Activated B cell treated with CpG ODN at 0.5 μM for 24 hours (primary cell): ENCODE measurements around the gene ARMH3. TPM values are rescaled to one million over a fixed set of nuclear protein-coding genes. Genes with fewer than 3 reads are reported as not detected.

Experiments
- ATAC-seq: fragments of 200-7000 bp; cut with Tn5 transposase; one replicate; pipeline ENCODE4 v1.10.0; 2021; ENCODE audit warnings: low read depth, mild to moderate bottlenecking, moderate library complexity
- CTCF ChIA-PET: fragments of 350-600 bp; sonication (Branson Sonifier 250); formaldehyde crosslinking; loops from one replicate; lab custom pipeline; 2021; ENCODE audit warnings: antibody characterized with exemption; lab: Charles Lee
- POLR2A ChIA-PET: fragments of 350-600 bp; sonication (Branson Sonifier 250); formaldehyde crosslinking; loops from one replicate; lab custom pipeline; 2021; ENCODE audit warnings: antibody characterized with exemption; lab: Charles Lee
- DNase-seq: peaks from one replicate; pipeline ENCODE4 v3.0.0; 2022
- H3K27ac Mint-ChIP-seq: one replicate; pipeline ENCODE4 v1.8.0; 2020; ENCODE audit warnings: mixed read lengths
- H3K27me3 Mint-ChIP-seq: one replicate; pipeline ENCODE4 v1.8.0; 2021; ENCODE audit warnings: mixed read lengths
- H3K36me3 Mint-ChIP-seq: one replicate; pipeline ENCODE4 v1.8.0; 2021; ENCODE audit warnings: low read depth, mixed read lengths
- H3K4me1 Mint-ChIP-seq: one replicate; pipeline ENCODE4 v1.8.0; 2021; ENCODE audit warnings: mixed read lengths
- H3K4me3 Mint-ChIP-seq: one replicate; pipeline ENCODE4 v1.8.0; 2020; ENCODE audit warnings: mild to moderate bottlenecking, mixed read lengths
- H3K9me3 Mint-ChIP-seq: one replicate; pipeline ENCODE4 v1.8.0; 2020; ENCODE audit warnings: mixed read lengths
- CTCF ChIP-seq: fragments of 200-600 bp; IDR thresholded peaks from one replicate; pipeline ENCODE4 v1.8.0; 2022; ENCODE audit warnings: antibody characterized with exemption, mild to moderate bottlenecking
- intact Hi-C: fragments of 100-400 bp; cut with micrococcal nuclease; formaldehyde crosslinking; loops from one replicate; pipeline ENCODE4 v1.15.1; 2024
- total RNA-seq: library from RNA; stranded (reverse); gene quantifications from 2 replicates; pipeline ENCODE4 v1.2.3, GENCODE V29; 2022

The ARMH3 gene
- total RNA-seq, 1 donor from 2014 or later = 35.4 TPM

- no peak for TF ChIP-seq CTCF
- Mint-ChIP-seq H3K27me3 (no peaks in the 10 kb centered on the region), H3K27ac (no peak overlapping the region), H3K36me3 (no peaks in the 10 kb centered on the region), H3K9me3 (no peaks in the 10 kb centered on the region), H3K4me1 (peaks cover 52% of the 10 kb centered on the region), H3K4me3 (no peak overlapping the region)
- POLR2A ChIA-PET = interaction anchor here (0.9 to 1.9 kb wide), 2 partner anchors 17 to 220 kb away, joined by 3 to 22 read pairs; partner anchors contain the start of genes ARMH3 and OGA
- intact Hi-C loops = no loop called here
- DNase-seq (no peak), ATAC-seq (no peak)
- CTCF ChIA-PET = interaction anchor here (0.7 to 12.5 kb wide), 9 partner anchors 9 to 236 kb away, joined by 3 to 372 read pairs (median 4); partner anchors contain the start of genes HPS6, KCNIP2 and OGA
These were observed 220.6 kb downstream of the ARMH3 start for GRCh38 chr10:101835362-101835761.

DNA sequence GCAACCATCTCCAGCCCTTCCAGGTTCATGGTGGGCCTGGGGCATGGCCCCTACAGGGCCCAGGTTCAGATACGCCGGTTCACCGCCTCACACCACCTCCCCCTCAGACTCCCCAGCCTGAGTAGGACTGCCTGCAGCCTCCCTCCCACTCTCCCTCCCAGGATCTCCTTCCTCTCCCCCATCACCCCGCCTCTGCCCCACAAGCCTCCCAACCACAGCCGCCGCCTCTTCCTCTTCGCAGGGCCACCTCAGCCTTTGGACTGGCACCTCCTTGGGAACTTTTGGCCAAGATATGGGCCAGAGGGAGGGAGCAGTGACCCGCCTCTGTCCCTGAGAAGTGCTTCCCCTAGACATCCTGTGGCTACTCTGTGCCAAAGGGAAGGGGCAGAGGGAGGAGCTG, 221.6 kb downstream of the ARMH3 start:
- intact Hi-C loops = loop anchor here (5.0 kb wide), 1 partner anchor 837 kb away; the partner anchor contains the start of gene LZTS2
- no peak overlapping the region for H3K27ac Mint-ChIP-seq
- ChIA-PET POLR2A (no interaction called here), CTCF (no interaction called here)
- no peaks in the 10 kb centered on the region for H3K27me3 Mint-ChIP-seq
- no peak overlapping the region for H3K4me3 Mint-ChIP-seq
- DNase-seq = no peak
- no peak for ATAC-seq
- no peak for TF ChIP-seq CTCF
- H3K4me1 Mint-ChIP-seq = peaks cover 51% of the 10 kb centered on the region
- H3K36me3 Mint-ChIP-seq = no peaks in the 10 kb centered on the region
- H3K9me3 Mint-ChIP-seq = no peaks in the 10 kb centered on the region

DNA sequence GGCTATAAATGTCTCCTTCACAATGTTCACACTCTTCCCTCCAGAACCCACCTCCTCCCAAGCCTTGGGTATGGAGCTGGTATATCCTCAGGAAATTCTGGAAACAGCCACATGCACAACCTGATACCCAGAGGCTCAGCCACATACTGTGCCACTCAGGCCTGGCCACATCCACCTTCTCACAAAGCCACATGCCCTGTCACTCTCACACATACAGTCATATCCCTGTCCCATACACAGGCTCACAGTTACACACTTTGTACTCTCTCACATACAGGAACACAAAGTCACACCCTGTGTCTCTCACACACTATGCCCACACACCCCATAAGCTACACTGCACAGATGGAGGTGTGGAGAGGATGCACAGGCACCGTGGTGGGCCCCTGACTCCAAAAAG, 222.5 kb downstream of the ARMH3 start:
- no peak for DNase-seq
- no peaks in the 10 kb centered on the region for H3K9me3 Mint-ChIP-seq
- ATAC-seq = no peak
- intact Hi-C loops = loop anchor here (5.0 kb wide), 1 partner anchor 836 kb away; the partner anchor contains the start of gene LZTS2
- H3K36me3 Mint-ChIP-seq = no peaks in the 10 kb centered on the region
- no peak overlapping the region for H3K4me3 Mint-ChIP-seq
- H3K27ac Mint-ChIP-seq = peak overlapping the region; percentile 61
- no peaks in the 10 kb centered on the region for H3K27me3 Mint-ChIP-seq
- TF ChIP-seq CTCF = no peak
- H3K4me1 Mint-ChIP-seq = peaks cover 46% of the 10 kb centered on the region
- CTCF ChIA-PET = interaction anchor here (0.9 to 2.0 kb wide), 3 partner anchors 10 to 239 kb away, joined by 3 to 5 read pairs (median 4); partner anchors contain the start of gene KCNIP2
- POLR2A ChIA-PET = interaction anchor here (0.7 kb wide), 1 partner anchor 285 kb away, joined by 10 read pairs; no protein-coding TSS in a partner anchor

- H3K36me3 Mint-ChIP-seq = no peaks in the 10 kb centered on the region
- no peak overlapping the region for H3K27ac Mint-ChIP-seq
- DNase-seq (no peak), ATAC-seq (no peak)
- TF ChIP-seq CTCF = no peak
- H3K4me3 Mint-ChIP-seq = no peak overlapping the region
- H3K9me3 Mint-ChIP-seq = no peaks in the 10 kb centered on the region
- intact Hi-C loops = loop anchor here (5.0 kb wide), 1 partner anchor 835 kb away; the partner anchor contains the start of gene LZTS2
- H3K27me3 Mint-ChIP-seq = no peaks in the 10 kb centered on the region
- peaks cover 46% of the 10 kb centered on the region for H3K4me1 Mint-ChIP-seq
- CTCF ChIA-PET = interaction anchor here (0.9 to 2.0 kb wide), 2 partner anchors 11 to 240 kb away, joined by 3 to 5 read pairs; partner anchors contain the start of gene KCNIP2
- POLR2A ChIA-PET = interaction anchor here (1.7 to 6.2 kb wide), 2 partner anchors 11 to 14 kb away, joined by 6 to 96 read pairs; partner anchors contain the start of genes KCNIP2 and OGA
These were observed 223.6 kb downstream of the ARMH3 start for GRCh38 chr10:101832325-101832771.

DNA sequence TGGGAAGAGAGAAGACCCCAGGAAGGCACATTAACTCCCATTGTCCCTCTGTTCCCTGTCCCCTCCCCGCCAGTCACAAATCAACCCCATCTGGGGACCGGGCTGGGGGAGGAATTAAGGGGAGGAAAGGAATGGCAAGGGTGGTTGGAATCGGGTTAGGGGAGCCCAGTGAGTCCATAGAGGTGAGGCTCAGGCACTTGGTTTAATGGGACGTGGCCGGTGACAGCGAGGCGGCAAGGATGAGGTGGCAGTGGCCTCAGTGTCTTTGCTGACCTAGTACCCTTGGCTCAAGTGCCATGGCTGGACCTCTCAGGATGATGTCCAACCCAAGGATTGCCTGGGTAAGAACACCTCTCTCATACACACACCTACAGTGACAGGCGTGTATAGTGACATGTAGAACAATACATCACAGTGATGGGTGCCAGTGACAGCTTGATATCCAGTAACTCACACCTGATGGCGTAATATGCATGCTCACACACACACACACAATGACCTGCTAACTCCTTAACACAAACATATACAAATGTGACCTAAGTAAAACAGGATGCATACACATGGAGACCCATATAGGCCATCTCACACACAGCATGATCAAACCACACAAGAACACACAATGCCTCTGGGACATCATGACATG, 224.7 kb downstream of the ARMH3 start:
- Mint-ChIP-seq H3K36me3 (peaks cover 2% of the 10 kb centered on the region), H3K27me3 (no peaks in the 10 kb centered on the region), H3K4me1 (peaks cover 46% of the 10 kb centered on the region), H3K9me3 (no peaks in the 10 kb centered on the region), H3K4me3 (peak overlapping the region; percentile 80), H3K27ac (peak overlapping the region; percentile 97)
- no peak for TF ChIP-seq CTCF
- no peak for ATAC-seq
- intact Hi-C loops = loop anchor here (1.0 to 5.0 kb wide), 2 partner anchors 8 to 834 kb away; partner anchors contain the start of gene LZTS2
- CTCF ChIA-PET = interaction anchor here (1.7 kb wide), 1 partner anchor 179 kb away, joined by 5 read pairs; no protein-coding TSS in a partner anchor
- POLR2A ChIA-PET = interaction anchor here (0.6 to 6.2 kb wide), 10 partner anchors 9 to 235 kb away, joined by 3 to 96 read pairs (median 5); partner anchors contain the start of genes KCNIP2, NPM3 and OGA
- no peak for DNase-seq
